GM21528 (cell line): ENCODE measurements around the gene ELF1.

Source experiments
- ATAC-seq: cut with Tn5 transposase; IDR thresholded peaks from one replicate; pipeline ENCODE4 v1.9.1; 2021; ENCODE audit warnings: mild to moderate bottlenecking, moderate library complexity; ENCODE audit not compliant: unreplicated experiment, low FRiP score

The ELF1 gene

DNA sequence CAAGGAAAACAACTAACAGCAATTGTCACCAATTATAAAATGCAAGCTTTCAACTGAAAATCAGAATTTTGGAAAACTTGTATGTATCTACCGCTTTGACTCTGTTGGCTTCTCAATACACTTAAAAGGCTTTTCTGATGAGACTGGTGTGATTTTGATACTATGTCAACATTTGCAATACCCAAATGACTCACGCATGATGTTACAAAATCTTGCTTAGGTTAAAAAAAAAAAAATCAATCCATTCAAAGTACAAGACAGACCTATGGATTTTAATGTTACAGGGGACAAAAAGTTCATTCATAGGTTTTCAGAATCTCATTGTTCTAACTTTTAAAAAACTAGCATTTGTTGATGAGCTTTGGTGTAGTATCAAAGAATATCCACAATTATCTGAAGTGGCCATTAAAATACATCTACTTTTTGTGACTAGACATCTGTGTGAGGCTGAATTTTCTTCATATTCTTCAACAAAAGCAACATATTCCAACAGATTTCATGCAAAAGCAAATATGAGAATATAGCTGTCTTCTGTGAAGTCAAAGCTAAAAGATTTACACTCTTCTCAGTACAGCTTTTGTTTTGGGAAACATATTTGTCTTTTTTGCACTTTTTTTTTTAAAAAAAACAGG, 10.7 kb downstream of the ELF1 start:
- no peak for ATAC-seq

DNA sequence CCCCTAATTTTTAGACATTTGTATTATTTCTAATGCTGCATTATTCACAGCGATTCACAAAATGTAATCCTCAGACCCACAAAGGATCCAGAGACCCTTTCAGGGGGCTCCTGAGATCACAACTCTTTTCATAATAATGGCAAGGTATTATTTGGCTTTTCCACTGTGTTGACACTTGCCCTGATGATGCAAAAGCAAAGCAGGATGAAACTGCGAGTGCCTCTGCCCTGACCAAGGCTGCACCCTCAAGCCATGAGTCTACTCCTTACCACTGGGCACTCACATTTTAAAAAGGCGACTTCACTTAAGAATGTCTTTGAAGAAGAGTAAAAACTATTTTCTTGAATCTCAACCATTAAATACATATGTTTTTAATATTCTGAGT, 11.4 kb downstream of the ELF1 start:
- ATAC-seq, result no peak

DNA sequence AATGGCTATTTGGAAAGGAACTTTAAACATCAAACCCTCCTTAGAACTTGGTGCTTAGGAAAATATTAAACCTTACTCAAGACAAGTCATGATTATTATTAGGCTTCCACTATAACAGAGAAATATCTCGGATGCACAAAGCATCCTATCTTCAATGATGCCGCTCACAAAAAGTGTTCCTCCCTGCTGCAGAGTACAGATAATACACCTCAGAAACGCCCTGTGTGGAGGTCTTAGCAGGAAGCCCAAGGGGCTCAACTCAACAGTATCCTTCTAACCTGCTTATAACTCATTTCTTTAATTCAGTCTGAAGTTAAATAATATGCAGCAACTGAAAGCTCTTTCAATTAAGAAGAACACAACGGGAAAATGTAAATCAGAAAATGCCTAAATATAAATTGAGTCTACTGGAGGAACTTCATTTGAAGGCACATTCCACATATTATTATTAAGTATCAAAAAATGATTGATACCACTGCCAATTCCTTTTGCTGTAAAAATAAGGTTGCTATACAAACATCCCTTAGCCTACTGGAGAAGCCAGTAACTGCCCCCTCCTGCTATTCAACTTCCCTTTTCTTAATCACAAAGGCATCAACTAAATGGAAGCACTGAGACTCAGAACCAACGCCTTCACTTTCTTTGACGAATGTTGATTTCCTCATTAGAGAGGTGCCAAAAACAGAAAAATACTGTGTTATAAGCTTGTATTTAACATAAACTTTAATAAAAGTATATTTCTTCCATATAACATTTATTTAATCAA, 12.0 kb downstream of the ELF1 start:
- ATAC-seq, result no peak

DNA sequence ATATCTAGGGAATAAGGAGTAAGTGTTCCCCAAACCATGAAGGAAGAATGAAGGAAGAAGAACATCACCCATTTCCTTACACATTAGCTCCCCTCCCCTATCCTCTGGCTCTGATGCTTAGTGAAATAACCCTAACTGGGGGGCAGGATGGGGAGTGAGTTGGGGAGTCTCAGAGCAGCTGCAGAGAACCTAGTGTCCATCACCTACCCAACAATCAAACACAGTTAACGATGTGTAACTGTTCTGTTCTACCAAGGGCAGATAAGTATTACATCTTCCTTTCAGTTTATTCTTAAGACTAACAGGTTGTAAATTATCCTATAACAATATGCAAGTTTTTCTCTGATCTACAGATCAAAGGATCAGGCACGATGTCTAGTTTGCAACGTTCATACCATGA, 12.8 kb downstream of the ELF1 start:
- no peak for ATAC-seq

GRCh38 chr13:41005704-41006103, 13.4 kb downstream of the ELF1 start:
- no peak for ATAC-seq

DNA sequence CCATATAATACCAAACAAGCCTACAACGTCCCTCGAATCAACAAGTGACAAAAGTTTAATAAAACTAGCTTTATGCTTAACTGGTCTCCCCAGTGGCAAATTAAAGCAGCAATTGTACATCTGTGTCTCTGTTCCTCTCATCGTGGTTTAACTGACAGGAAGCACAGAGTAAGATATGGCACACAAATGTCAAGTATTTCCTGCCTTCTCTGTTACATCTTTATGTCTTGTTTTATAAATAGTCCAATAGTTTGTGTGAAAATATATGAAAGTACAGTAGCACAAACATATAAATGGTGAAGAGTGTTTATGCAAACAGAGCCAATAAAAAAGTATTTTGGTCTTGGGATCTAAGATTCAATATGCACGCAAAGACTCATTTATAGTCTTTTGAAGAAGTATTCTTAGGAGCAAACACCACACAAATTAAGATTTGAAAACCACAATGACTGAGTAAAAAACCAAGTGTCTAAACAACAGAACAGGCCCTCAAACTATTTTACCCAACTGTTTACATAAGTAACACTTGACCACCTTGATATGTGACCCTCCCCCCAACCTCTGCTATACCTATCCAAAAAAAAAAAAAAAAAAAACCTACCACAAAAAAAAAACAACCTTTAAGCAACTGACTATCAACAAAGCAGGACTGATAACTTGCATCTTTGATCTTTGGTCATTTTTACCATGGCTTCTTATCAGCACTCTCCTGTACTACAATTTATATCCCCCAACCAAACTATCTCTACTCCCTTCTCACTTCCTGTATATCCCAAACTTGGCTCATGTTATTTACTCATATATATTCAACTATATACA, 14.0 kb downstream of the ELF1 start:
- ATAC-seq, result peak; percentile 74

DNA sequence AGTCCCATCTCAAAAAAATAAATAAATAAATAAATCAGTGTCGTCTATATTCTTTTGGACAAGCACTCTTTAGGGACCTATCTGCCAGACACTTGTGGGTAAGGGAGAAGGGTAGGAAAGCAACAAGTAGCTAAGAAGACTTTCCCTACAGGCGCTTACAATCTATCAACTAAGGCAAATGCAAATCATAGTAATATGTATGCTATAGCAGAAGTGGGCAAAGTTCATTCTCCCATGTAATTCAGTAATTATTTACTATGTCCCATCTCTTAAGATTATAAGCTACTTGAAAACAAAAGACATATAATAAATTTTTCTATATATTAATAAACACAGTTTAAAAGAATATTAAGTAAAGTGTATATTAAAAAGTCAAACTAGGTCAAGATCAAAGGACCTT, 16.5 kb downstream of the ELF1 start:
- no peak for ATAC-seq

DNA sequence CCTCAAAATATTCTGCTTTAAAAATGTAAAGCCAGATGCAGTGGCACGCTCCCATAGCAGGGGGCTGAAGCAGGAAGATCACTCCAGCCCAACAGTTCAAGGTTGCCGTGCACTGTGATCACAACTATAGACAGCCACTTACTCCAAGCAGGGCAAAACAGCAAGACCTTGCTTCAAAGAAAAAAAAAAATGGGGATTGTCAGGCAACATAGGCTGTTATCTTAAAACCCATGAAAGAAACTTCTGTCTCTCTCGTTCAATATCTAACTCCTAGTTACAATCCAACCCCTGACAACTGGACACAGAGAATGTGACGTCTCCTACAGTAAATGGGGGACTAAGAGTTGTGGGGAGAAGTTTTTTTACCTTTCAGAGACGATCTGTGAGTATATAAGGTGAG, 17.4 kb downstream of the ELF1 start:
- no peak for ATAC-seq

DNA sequence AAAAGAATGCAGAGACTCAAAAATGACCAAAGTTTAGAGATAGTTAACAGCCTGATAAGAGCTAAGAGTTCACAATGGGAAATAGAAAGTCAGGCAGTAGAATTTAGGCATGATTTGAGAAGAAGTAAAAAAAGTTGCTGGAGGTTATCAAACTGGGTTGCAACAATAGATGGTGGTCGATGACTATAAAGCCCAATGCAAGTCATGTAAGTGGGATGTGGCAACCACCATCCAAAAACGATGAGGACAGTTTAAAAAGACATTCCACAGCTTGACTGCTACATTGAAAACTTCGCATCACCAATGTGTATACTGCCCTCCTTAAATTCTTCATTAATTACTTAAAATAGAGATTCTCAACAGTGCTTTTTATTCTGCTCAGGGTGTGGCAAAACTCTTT, 19.7 kb downstream of the ELF1 start:
- ATAC-seq, result no peak

DNA sequence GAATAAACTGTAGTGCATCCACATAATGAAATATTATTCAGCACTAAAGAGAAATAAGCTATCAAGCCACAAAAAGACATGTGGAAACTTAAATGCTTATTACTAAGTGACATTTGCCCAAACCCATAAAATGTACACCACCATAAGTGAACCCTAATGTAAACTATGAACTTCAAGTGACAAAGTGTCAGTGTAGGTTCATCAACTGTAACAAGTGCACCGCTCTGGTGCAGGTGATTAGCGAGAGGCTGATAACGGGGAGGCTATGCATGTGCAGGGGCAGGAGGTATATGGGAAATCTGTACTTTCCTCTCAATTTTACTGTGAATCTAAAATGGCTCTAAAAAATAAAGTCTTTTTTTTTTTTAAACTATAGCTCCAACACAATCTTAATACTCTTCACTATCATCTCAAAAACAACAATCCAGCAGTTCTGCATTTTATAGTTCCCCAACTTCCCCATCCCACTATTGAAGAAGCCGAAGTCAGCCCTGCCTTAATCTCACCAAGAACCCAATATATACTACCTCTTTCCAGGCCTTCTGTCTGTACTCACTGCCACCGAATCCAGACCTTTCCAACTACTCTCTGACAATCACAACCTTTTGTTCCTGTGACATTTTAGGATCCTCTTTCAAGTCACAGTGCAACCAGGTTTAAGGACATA, 22.6 kb downstream of the ELF1 start:
- no peak for ATAC-seq

DNA sequence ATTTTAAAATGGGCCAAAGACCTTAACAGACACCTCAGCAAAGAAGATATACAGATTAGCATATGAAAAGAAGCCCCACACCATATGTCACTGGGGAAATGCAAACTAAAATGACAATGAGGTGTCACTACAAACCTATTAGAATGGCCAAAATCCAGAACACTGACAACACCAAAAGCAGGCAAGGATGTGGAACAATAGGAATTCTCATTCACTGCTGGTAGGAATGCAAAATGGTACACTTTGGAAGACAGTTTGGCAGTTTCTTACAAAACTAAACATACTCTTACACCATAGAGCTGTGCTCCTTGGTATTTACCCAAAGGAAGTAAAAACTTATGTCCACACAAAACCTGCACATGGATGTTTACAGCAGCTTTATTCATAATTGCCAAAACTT, 23.1 kb downstream of the ELF1 start:
- ATAC-seq, result no peak

DNA sequence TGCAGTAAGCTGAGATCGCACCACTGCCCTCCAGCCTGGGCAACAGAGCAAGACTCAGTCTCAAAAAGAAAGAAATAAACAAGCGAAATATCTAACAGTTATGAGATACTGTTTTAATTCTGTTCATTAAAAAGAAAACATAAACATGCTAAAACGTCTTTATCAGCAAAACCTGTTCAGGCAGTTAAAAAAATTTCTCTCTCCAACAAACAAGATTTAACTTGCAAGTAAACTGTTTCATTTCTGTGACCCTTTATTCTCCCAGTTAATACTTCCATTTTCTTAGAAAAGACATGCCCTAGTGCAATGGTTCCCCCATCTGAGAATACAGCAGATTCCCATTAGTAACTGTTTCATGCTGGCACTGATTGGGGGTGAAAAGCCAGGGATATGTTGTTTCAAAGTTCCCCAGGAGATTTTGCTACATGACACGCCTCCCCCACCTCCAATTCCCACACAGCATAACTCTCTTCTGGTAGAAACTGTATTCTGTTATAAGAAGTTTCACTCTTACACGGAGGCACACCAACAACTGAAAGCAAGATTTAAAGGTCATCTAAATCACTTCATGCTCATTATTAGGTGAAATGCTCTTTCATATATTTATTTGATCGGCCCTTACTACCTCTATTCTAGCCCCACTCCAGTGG, 24.4 kb downstream of the ELF1 start:
- peak; percentile 70 for ATAC-seq

DNA sequence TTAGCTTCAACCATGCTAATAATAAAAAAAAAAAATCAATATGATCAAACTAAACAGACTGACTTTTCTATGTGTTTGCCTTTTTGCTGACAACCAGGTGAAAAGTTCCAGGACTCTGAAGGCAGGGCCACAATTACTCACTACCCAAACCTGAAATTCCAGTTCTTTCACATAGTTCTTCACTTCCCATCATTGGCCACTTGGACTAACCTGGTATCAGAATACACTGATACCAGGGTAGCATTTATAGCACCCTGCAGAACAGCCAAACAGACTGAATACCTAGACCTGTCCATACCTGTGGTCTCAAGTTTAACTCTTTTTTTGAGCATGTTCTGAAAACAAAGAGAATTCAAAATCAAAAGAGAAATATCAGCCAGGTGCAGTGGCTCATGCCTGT, 25.1 kb downstream of the ELF1 start:
- ATAC-seq, result no peak

- ATAC-seq, result no peak
Measured at GRCh38 chr13:40992678-40993518, 26.2 kb downstream of the ELF1 start.

- ATAC-seq, result no peak
Measured at GRCh38 chr13:40987606-40988280, 31.4 kb downstream of the ELF1 start.

DNA sequence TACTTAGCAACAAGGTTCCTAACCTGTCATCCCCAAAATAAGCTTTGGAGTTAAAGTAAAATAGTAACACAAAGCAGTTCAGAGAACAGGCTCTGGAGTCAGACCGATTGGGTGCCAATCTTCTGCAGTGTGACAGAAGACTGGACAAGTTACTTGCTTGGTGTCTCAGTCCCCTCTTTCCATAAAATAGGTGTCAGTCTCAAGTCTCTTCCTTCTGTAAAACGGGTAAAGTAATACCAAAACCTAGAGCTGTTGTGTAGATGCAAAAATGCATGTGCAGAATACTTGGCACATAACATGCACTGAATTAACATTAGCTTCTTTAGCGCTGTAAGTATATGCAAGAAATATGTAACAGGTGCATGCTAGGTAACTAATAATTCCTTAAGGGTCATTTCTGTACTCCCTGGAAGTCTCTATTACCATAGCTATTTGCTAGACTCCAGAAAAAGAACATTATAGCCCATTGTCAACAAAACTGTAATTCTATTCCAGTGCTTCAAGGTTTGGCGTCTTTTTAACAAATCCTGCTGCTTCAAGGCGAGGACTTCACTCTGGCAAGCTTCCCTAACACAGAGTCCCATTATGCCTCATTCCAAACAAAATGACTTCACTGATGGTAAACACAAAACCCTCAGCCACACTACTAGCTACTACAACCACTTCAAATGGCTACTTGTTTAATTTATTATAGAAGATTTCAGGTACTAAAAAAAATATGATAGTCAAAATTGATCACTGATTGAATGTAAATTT, 32.8 kb downstream of the ELF1 start:
- no peak for ATAC-seq

- no peak for ATAC-seq
Measured at GRCh38 chr13:40985381-40986100, 33.6 kb downstream of the ELF1 start.
